ENCODE data around the gene ZBTB7C.

Gene ZBTB7C

DNA sequence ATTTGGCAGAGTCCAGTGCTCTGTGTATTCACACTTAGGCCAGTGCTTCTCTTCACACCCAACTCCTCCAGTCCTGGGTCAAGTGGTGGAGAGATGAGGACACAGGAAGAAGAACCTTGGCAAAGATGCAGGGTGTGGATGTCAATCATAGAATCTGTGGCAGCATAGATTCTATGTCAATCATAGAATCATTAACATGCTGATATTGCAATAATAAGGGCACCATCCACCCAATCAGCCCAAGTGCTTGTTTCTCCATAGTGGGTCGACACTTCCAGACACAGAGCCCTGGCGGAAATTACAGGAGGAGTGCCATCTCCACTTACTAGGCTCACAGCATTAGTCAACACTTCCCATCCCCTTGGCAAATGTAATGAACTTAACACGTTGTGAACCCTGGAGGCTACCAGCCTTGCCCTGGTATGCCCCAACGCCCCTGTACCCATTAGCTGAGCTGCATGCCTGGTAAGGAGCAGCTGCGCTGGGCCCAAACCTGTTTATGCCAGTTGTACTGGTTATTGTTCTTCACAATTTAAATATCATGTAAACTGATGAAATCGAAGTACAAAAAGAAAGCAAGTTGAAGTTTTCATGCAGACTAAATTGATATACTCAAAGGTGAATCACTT lies 317.2 kb downstream of the ZBTB7C start:
- DNase-seq (ENCODE audit: low read depth) = no peak

DNA sequence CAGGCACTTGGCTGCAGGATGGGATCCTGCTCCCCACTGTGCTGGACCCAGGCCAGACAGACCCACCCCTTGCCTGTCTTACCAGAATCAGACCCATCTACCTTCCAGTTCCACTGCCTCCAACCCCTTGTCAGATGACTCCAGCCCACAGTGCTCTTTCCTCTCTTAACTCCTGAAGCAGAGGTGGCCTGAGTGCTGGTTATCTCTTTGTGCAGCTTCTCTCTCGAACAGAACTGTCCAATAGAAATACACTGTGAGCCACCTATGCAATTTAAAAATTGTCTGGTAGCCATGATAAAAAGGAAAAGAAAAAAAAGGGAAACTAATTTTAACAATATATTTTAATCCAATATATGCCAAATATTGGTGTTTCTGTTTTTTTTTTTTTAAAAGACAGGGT lies 318.5 kb downstream of the ZBTB7C start:
- no peak for DNase-seq (ENCODE audit: low read depth)

GRCh38 chr18:48090021-48090420 lies 319.2 kb downstream of the ZBTB7C start:
- no peak for DNase-seq (ENCODE audit: low read depth)

DNA sequence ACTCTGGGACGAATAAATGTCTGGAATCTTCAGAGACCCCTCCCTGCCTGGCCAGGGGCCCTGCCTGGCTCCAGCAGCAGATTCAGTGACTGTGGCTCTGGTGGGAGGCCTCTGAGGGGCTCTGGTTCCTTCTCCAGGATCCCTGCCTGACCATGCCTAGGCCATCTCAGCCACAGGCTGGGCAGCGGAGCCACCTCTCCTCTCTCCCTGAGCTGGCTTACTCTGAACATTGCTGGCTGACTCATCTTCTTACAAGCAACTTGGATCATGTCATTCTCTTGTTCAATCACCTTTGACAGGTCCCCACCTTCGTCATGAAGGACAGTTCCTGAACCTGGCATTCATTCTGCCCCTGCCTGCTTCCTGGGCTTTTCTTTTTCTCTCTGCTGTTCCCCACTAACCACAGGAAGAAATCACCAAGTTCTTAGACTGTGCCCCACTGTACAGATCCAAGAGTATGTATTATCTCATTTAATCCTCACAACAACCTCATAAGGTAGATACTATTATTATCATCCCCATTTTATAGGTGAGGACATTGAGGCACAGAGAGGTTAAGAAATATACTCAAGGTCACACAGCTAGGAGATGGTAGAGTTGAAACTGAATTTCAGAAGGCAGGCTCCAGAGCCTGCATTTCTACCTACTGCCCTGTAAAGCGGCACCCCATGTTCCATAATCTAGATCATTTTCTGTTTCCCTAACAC lies 323.2 kb downstream of the ZBTB7C start:
- no peak for DNase-seq (ENCODE audit: low read depth)

GRCh38 chr18:48084858-48085257 lies 324.3 kb downstream of the ZBTB7C start:
- no peak for DNase-seq (ENCODE audit: low read depth)

GRCh38 chr18:48084041-48084757 lies 325.0 kb downstream of the ZBTB7C start:
- no peak for DNase-seq (ENCODE audit: low read depth)

GRCh38 chr18:48080546-48080945 lies 328.6 kb downstream of the ZBTB7C start:
- no peak for DNase-seq (ENCODE audit: low read depth)

DNA sequence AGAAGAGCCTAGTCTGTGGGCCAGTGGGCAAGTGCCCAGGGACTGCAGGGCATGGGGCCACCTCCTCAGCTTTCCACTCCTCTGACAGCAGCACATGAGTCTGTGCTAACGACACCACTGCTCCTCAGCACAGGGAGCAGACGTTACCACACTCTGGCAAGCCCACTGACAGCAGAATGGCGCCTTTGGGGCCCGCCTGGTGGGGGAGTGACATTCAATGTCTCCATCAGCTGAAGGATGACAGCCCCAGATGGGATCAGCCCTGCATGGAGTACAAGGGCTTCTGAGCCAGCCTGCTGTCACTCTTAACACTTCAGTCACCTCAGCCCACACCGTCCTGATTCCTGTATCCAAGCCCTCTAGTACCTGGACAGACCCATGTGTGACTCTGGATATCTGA lies 329.3 kb downstream of the ZBTB7C start:
- DNase-seq (ENCODE audit: low read depth) = no peak

DNA sequence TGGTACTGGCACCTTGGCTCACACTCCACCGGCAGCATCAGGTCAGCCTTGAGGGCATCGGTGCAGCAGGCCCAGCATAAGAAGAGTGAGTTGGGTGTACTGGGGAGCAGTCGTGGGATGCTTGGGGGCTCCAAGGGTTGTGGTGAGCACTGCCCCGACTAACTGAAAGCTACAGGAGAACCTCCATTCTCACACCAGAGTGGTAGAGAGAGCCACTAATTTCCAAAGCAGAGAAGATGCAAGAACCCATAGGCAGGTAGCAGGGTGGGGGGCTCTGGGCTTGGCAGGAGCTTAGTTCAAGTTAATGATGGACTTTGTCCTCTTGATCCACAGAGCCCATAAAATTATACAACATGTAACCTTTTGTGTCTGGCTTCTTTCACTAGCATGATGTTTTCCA lies 330.7 kb downstream of the ZBTB7C start:
- DNase-seq (ENCODE audit: low read depth) = no peak

GRCh38 chr18:48077291-48077690 lies 331.9 kb downstream of the ZBTB7C start:
- no peak for DNase-seq (ENCODE audit: low read depth)

- DNase-seq (ENCODE audit: low read depth) = no peak
These were observed 332.7 kb downstream of the ZBTB7C start for GRCh38 chr18:48076461-48076860.

GRCh38 chr18:48075707-48076093 lies 333.5 kb downstream of the ZBTB7C start:
- DNase-seq (ENCODE audit: low read depth) = no peak

GRCh38 chr18:48074929-48075706 lies 334.1 kb downstream of the ZBTB7C start:
- no peak for DNase-seq (ENCODE audit: low read depth)

DNA sequence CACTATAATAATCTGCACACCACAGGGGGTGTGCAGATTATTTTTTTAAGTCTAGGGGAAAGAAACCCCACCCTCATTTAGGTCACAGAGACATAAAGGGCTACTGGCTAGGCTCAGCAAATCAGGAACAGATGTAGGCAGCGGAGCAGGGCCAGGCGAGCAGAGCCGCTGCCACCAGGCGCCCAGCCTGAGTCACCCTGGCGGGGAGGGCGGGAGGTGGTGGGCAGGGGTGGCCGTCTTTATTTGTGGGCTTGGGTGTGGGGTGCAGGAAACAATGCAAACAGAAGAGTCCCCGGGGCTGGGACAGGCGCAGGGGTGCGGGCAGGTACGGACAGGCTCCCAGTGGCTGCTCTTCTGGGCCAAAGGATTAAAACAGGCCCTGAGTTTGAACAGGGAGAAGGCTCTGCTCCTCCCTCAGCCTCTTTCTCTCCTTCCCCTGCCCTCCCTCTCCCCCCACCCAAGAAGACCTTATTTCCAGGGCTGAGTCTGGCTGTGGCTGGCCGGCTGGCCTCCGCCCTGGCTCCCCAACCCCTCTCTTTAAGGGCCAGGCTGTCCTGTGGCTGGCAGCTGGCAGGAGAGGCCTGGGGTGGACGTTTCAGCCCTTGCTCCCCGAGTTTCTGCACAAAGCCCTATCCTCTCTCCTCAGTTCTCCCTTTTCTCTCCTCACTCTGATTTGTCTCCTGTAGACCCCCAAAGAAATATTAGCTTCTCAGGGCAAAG lies 335.8 kb downstream of the ZBTB7C start:
- no peak for DNase-seq (ENCODE audit: low read depth)

- DNase-seq (ENCODE audit: low read depth) = no peak
These were observed 336.6 kb downstream of the ZBTB7C start for GRCh38 chr18:48072428-48073204.

- DNase-seq (ENCODE audit: low read depth) = no peak
These were observed 340.2 kb downstream of the ZBTB7C start for GRCh38 chr18:48068916-48069445.

GRCh38 chr18:48066225-48066652 lies 342.9 kb downstream of the ZBTB7C start:
- no peak for DNase-seq (ENCODE audit: low read depth)

- DNase-seq (ENCODE audit: low read depth) = no peak
These were observed 343.6 kb downstream of the ZBTB7C start for GRCh38 chr18:48065601-48065995.

DNA sequence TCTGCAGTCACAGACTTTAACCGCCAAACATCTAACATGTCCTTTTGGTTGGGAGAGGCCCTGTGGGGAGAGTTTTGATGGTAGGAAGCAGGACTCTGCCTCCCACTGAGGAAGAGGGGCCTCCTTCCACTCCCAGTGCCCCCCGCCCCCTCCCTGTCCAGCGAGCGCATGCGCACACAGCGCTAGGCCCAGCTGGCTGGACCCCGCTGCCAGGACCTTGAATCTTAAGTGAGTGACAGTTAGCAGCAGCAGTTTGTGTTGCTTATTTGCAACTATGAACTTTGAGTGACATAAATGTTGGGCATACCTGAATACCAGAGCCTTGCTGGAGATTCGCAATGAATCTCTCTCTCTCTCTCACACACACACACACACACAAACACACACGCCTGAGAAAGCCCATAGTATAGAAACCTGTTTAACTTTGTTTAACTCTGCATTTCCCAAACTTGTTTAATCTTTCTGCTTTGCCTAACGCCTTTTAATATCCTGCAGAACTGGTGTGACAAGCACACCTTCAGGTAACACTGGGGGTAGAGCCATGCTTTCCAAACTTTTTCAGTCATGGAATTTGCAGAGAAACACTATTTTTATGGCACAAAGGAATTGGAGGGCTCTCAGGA lies 344.1 kb downstream of the ZBTB7C start:
- no peak for DNase-seq (ENCODE audit: low read depth)

Data from T follicular helper cell (primary cell).